Left renal pelvis (tissue), 4 donors: ENCODE measurements around the gene SLC16A12. TPM values are rescaled to one million over a fixed set of nuclear protein-coding genes. Genes with fewer than 3 reads are reported as not detected.
"Not testable (repeated sequence)": the region's sequence is repeated elsewhere in the genome, so short reads cannot be mapped to it uniquely, and the experiment has no call there.

Experiments used
- DNase-seq, 4 donors: peaks; one replicate each; pipeline ENCODE4 v3.0.0-alpha.2; 2013; ENCODE audit warnings: low read depth in 4 of 4, low spot score in 3 of 4
- polyA plus RNA-seq, 4 donors: library from polyadenylated mRNA; unstranded; fragments of 120-200 nt; gene quantifications; one replicate each; pipeline ENCODE4 v1.2.1, GENCODE V29; 2013; ENCODE audit not compliant: insufficient read length in 4 of 4

Gene SLC16A12
- polyA plus RNA-seq, 4 donors = 1.8 to 33.1 (median 31.9) TPM

DNA sequence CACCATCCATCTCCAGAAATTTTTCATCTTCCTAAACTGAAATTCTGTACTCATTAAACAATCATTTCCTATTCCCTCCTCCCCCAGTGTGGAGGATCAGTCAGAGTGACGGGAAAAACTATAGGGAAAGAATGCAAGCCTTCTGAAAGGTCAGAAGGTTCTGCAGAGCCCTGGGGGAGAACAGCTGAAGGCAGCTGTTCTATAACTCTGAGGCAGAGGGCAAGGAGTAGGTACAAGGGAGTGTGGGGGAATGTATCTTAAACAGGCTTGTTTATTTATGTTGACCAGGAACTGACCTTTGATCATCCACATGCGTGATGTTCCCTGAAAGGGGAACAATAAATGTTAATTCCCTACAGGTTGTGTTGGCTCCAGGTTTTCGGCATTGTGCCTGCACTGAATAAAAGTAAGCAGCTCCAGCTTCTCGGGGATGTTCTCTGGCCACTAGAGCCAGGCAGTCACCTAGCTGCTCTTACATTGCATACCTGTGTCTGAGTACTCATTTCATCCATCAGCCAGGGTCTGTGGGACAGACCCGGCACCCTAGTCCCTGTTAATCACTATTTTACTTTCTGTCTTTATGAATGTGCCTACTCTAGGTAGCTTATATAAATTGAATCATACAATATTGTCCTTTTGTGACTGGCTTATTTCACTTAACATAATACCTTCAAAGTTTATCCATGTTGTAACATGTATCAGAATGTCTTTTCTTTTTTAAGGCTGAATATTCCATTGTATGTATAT lies 137.2 kb downstream of the SLC16A12 start:
- DNase-seq = no peak

DNA sequence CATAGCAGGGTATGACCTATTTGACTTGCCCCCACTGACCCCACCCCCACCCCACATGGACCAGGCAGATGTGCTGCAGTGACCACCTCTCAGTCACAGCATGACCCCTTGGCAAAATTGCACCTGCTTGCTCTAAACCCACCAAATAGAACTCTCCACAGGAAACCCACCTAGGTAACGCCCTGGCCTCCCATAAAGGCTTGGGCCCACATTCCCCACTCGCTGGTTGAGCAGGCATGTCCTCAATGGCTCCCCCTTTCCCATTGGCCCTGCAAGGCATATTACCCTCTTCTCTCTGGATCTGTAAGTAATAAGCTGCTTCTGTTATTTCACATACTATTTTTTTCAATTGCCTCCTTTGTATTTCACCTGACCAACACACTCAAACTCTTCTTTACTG lies 140.3 kb downstream of the SLC16A12 start:
- no peak for DNase-seq

DNA sequence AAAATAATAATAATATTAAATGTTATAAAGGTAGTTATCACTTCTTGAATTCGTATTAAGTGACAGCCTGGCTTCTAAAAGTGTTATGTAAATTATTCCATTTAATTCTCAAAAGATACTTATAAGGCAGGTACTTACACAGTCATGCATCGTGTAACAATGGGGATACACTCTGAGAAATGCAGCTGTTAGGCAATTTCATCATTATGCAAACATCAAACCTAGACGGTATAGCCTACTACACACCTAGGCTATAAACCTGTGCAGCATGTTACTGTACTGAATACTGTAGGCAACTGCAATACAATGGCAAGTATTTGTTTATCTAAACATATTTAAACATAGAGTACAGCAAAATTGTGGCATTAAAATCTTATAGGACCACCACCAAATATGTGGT lies 141.5 kb downstream of the SLC16A12 start:
- no peak for DNase-seq

DNA sequence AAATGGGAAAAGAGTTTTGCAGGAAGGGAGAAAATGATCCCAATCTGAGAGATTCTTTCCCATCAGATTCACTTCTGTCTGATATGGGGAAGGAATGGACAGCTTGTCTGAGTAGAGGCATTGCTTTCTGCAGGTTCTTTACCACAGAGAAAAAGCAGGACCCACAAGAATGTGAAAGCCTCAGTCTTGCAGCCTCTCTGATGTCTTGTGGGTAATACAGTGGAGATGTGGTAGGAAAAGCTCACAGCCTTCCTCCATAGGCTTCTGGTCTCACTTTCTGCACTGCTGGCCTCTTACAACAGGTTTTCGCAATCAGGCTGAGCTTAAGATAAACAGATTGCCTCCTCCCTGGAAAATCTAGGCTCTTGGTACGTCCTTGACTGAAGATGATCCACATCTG lies 142.4 kb downstream of the SLC16A12 start:
- DNase-seq = no peak

DNA sequence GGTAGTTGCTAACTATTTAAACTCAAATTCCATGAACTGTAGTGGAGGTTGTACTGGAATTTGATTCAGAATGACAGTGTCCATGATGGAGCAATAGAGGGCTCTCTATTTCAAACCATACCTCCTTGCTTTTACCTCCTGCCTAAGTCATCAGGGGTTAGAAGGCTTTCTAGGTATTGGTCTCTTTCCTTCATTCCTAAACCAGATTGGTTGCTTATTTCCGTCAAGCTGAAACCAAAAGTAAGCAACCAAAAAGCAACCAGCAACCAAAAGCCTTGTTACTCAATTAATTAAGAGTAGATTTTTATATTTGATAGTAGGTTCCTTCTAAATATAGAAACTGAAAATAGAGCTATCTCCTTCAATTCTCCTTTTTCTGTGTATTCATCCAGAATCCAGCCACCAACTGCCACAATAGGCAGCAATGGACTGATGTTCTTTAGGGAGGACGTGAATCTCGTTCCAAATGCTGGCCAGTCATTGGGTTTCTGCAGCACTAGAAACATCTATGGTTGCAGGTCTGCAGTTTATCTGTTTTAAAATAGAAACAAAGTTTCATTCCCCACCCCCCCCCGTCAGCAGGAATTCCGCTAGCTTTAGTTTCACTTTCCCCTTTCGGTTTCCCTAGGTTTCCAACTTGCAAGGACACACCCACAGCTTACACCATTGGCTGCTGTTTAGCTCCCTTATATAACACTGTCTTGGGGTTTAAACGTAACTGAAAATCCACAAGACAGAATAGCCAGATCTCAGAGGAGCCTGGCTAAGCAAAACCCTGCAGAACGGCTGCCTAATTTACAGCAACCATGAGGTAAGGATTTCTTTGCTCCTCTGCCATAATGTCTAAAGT lies 143.3 kb downstream of the SLC16A12 start, which contains the start of gene IFIT1:
Gene IFIT1, plus strand, starts transcription at position 717 of the 850 bp plus-strand sequence. Its CDS starts 90 bp downstream, at position 807.
- peak in 2 of 4 donors; percentile 67 to 85 for DNase-seq

DNA sequence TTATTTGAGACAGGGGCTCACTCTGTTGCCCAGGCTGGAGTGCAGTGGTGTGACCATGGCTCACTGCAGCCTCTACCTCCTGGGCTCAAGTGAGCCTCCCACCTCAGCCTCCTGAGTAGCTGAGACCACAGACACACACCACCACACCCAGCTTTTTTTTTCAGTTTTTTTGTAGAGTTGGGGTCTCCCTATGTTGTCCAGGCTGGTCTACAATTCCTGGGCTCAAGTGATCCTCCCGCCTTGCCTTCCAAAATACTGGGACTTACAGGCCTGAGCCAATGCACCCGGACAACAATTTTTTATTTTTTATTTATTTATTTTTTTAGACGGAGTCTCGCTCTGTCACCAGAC lies 144.2 kb downstream of the SLC16A12 start:
- DNase-seq = not testable (repeated sequence)

DNA sequence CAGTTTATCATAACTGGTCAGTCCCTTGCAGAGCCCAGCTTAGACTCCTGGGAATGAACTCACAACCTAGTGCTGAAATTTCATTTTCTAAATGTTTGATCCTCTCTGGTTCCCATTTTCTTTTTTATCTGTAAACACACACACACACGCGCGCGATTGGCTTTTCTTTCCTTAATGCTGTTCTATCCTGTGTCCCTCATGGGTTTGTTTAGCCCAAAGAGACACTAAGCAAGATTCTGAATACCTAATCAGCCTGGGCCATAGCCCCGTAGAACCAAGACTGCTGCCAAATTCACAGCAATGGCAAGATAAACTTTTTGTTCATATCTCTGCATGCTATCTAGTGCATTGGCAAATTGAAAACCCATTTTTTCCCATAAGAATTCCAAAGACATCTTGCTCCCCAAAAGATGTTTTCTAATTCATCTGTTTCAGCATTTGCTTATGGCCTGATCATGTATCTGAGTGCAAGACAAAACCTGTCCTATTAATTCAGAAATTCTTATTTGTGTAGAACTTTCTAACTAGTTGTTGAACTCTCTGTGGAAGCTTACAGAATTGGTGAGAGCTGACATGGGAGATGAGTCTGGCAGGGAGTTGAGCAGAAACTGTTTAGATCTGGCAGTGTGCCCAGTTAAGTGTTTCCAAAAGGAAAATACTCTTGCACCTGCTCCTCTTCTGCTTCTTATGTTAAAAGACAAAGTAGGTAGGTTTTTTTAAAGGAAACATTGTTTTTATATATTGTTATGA lies 144.7 kb downstream of the SLC16A12 start:
- no peak for DNase-seq

DNA sequence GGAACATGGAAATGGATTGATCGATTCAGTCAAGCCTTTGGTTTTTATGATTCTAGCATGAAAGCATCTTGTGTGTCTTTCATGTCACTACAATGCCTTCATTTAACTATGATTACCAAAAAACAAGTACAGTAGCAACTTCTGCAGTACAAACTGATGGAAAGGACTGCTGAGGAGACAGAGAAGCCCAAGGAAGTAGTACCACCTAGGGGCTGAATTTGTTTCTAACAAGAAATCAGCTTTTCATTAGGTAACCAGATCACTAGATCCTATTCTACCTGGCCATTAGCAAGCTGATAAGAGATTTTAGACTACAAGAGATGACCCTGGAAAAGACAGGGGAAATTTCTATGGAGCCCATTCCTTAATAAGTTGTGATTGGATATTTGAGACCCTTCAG lies 146.1 kb downstream of the SLC16A12 start:
- no peak for DNase-seq

DNA sequence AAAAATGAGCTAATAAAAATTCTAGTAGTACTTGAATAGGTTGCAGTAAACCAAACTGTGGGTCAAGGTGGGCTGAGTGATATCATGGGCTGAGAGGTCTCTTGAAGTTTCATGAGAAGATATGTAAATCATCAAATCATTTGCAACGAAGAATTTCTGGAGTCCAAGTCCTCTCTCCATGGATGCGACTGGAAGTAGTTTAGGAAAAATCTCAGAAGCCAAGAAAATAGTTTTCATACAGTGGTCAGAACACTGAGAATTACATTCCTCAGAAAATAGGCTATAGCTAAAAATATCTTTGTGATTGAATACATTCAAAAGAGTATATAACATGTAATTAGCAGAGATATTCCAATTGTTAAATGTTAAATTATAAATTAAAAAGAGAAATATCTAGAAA lies 146.6 kb downstream of the SLC16A12 start:
- DNase-seq = no peak

DNA sequence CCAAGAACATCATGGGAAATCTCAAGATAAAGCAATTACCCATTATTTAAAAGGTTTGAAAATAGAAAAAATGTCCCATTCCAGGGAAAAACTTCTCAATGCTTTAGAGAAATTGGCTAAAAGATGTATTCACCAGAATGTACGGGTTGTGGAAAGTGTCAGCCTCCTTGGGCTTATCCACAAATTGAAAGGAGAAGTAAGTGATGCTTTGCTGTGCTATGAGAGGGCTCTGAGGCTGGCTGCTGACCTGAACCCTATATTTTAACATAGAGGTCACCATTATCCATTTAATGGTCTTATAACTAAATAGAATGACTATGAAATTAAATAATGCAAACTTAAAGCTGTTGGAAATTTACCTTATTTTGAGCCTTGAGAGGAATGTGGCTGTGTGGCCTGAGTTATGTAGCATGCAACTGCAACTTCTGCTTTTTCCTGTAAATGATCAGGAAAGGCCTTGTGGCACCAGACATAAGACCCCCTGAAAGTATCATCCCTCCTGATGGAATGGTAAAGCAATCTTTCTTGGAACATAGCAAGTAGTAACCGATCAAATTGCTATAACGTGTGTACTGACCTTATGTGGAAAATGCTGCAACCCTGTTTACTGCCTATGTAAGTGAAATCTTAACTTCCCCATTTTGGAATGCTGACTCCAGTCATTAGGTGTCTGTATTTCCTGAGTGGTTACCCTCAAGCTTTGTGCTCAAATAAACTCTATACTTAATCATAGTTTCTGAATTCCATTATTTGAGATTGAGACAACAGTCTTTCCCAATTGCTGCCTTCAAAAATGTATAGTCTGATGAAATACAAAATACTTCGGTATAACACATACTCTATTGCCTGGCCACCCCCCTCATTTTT lies 150.7 kb downstream of the SLC16A12 start:
- no peak for DNase-seq

DNA sequence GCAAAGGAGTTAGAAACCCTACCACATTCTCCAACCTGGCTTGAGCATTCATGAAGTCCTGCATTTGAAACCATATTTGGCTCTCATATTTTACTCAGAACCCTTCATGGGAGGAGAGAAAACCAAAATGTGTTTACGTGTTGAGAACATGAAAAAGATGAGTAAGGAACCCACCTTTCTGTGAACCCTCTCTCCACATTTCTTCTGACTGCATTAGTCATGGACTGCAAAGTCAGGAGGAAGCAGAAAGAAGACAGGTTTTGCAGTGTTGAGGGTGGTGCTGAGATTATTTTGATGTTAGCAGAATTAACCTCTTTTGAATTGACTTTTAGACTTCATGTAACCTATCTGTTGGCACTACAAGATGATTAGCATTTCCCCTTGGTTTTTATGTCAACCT lies 152.6 kb downstream of the SLC16A12 start:
- DNase-seq = no peak

Other genes starting within 250 kb of the SLC16A12 start
- 10 to 100 TPM in 2 of 4 donors, 1 to 10 TPM in 2; 7.5 to 14.6 (median 10.9) TPM for gene IFIT2, start 233.5 kb downstream of the SLC16A12 start, polyA plus RNA-seq
- gene IFIT3, start 207.6 kb downstream of the SLC16A12 start, polyA plus RNA-seq = 10 to 100 TPM; 12.5 to 21.9 (median 15.5) TPM
- 1 to 10 TPM in 1 of 4 donors, under 1 TPM in 2, not detected in 1; 0.10 to 1.6 (median 0.17) TPM for gene IFIT1B, start 157.5 kb downstream of the SLC16A12 start, polyA plus RNA-seq
- 10 to 100 TPM; 16.0 to 26.6 (median 19.8) TPM for gene IFIT1, start 143.0 kb downstream of the SLC16A12 start, polyA plus RNA-seq
- gene IFIT5, start 121.0 kb downstream of the SLC16A12 start, polyA plus RNA-seq = 10 to 100 TPM; 12.1 to 25.1 (median 15.3) TPM
- 10 to 100 TPM; 16.6 to 51.3 (median 47.1) TPM for gene PANK1, start 109.6 kb upstream of the SLC16A12 start, polyA plus RNA-seq
- 10 to 100 TPM; 14.9 to 23.2 (median 16.2) TPM for gene KIF20B, start 166.0 kb upstream of the SLC16A12 start, polyA plus RNA-seq